Ecto neural progenitor cell (in vitro differentiated cells): ENCODE data around the gene TOM1.

Experiments used
- DNase-seq: peaks from one replicate; pipeline ENCODE4 v3.0.0-alpha.2; 2018; ENCODE audit warnings: low spot score

Gene TOM1

DNA sequence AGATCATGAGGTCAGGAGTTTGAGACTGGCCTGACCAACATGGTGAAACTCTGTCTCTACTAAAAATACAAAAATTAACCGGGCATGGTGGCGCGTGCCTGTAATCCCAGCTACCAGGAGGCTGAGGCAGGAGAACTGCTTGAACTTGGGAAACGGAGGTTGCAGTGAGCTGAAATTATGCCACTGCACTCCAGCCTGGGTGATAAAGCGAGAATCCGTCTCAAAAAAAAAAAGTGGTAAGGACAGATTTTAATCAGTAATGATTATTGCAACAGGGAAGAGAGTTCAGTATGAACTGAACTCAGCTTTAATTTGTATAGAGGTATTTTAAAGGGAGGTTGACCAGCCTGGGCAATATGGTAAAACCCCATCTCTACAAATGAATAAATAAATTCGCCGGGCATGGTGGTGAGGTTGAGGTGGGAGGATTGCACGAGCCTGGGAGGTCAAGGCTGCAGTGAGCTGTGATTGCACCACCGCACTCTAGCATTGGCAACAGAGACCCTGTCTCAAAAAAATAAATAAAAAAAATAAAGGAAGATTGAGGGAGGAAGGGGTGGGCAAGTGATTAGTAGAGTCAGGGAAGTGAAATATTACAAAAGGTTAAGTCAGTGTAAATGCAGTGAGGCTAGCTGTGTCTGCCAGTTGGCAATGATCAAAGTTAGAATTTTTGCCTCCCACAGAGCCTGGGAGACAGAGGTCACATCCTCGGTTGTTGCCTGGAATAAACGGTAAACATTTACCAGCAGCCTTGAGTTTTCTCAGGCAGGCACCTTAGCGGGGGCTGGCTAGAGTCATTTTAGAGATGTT, 97.6 kb downstream of the TOM1 start:
- DNase-seq = no peak
